Measurements from ENCODE around the gene TNS3. TPM values are rescaled to one million over a fixed set of nuclear protein-coding genes. Genes with fewer than 3 reads are reported as not detected.
"Not testable (repeated sequence)": the region's sequence is repeated elsewhere in the genome, so short reads cannot be mapped to it uniquely, and the experiment has no call there.

TNS3 gene
- total RNA-seq, 1 donor from 2014 or later = 30.3 TPM

DNA sequence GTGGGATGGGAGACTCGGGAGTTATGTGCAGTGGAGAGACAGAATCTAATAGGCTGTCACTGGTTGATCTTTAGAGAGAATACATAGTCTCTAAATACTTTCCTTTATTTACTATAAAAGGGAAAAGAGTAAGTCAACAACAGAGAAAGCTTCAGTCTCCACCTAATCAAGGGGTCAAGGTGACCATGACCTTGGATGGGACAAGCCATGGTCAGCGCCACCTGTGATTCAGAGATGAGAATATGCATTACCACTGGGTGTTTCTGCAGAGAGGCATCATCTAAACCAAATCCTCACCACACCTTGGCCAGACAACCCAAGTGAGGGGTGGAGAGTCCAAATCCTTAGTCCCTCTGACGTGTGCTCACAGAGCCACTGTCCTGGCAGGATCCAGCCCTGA lies 39.9 kb downstream of the TNS3 start:
- TF ChIP-seq, protein P1, sequence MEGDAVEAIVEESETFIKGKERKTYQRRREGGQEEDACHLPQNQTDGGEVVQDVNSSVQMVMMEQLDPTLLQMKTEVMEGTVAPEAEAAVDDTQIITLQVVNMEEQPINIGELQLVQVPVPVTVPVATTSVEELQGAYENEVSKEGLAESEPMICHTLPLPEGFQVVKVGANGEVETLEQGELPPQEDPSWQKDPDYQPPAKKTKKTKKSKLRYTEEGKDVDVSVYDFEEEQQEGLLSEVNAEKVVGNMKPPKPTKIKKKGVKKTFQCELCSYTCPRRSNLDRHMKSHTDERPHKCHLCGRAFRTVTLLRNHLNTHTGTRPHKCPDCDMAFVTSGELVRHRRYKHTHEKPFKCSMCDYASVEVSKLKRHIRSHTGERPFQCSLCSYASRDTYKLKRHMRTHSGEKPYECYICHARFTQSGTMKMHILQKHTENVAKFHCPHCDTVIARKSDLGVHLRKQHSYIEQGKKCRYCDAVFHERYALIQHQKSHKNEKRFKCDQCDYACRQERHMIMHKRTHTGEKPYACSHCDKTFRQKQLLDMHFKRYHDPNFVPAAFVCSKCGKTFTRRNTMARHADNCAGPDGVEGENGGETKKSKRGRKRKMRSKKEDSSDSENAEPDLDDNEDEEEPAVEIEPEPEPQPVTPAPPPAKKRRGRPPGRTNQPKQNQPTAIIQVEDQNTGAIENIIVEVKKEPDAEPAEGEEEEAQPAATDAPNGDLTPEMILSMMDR (IDR thresholded peaks at IDR 0.05) = no peak
- no peak for ATAC-seq (ENCODE audit: low read depth)
- ChIA-PET CTCF (interaction anchor here (0.9 kb wide), 1 partner anchor 97 kb away, joined by 3 read pairs; no protein-coding TSS in a partner anchor), POLR2A (interaction anchor here (0.7 kb wide), 1 partner anchor 352 kb away, joined by 5 read pairs; no protein-coding TSS in a partner anchor)
- Mint-ChIP-seq H3K36me3 (ENCODE audit: low read depth) (peaks cover 5% of the 10 kb centered on the region), H3K9me3 (no peaks in the 10 kb centered on the region), H3K27ac (no peak overlapping the region), H3K4me1 (peaks cover 51% of the 10 kb centered on the region), H3K4me3 (no peak overlapping the region), H3K27me3 (peaks cover 3% of the 10 kb centered on the region)
- no peak for DNase-seq
- intact Hi-C loops (cut with micrococcal nuclease) = loop anchor here (5.0 kb wide), 1 partner anchor 60 kb away; no protein-coding TSS in a partner anchor

DNA sequence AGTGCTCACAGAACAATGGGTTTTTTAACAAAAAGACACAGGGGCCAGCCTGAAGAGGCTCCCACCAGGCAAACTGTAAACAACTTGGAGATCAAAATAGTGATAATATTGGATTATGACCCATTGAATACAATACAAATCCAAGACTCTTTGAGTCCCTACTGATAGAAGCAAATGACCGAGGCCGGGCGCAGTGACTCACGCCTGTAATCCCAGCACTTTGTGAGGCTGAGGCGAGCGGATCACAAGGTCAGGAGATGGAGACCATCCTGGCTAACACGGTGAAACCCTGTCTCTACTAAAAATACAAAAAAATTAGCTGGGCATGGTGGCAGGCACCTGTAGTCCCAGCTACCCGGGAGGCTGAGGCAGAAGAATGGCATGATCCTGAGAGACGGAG lies 40.4 kb downstream of the TNS3 start:
- ATAC-seq (ENCODE audit: low read depth); CTCF ChIA-PET; H3K4me3 Mint-ChIP-seq; H3K36me3 Mint-ChIP-seq (ENCODE audit: low read depth); H3K9me3 Mint-ChIP-seq; H3K27ac Mint-ChIP-seq; DNase-seq; H3K27me3 Mint-ChIP-seq: not testable (repeated sequence)
- intact Hi-C loops (cut with micrococcal nuclease) = loop anchor here (5.0 kb wide), 1 partner anchor 59 kb away; no protein-coding TSS in a partner anchor
- H3K4me1 Mint-ChIP-seq = peaks cover 54% of the 10 kb centered on the region
- POLR2A ChIA-PET = interaction anchor here (0.7 kb wide), 1 partner anchor 353 kb away, joined by 5 read pairs; no protein-coding TSS in a partner anchor

- ChIA-PET POLR2A (no interaction called here), CTCF (no interaction called here)
- Mint-ChIP-seq H3K9me3 (no peaks in the 10 kb centered on the region), H3K27ac (no peak overlapping the region), H3K36me3 (ENCODE audit: low read depth) (peaks cover 3% of the 10 kb centered on the region), H3K4me1 (peaks cover 54% of the 10 kb centered on the region), H3K27me3 (peaks cover 5% of the 10 kb centered on the region), H3K4me3 (peak overlapping the region; percentile 25)
- intact Hi-C loops (cut with micrococcal nuclease) = loop anchor here (5.0 kb wide), 1 partner anchor 58 kb away; no protein-coding TSS in a partner anchor
- ATAC-seq (ENCODE audit: low read depth) = no peak
- DNase-seq = no peak
- TF ChIP-seq, protein P1 (IDR thresholded peaks at IDR 0.05) = no peak
Measured at GRCh38 chr7:47540387-47541350, 41.2 kb downstream of the TNS3 start.

- no peak for ATAC-seq (ENCODE audit: low read depth)
- Mint-ChIP-seq H3K9me3 (no peaks in the 10 kb centered on the region), H3K27ac (no peak overlapping the region), H3K36me3 (ENCODE audit: low read depth) (peaks cover 6% of the 10 kb centered on the region), H3K4me3 (no peak overlapping the region), H3K27me3 (peaks cover 5% of the 10 kb centered on the region), H3K4me1 (peaks cover 56% of the 10 kb centered on the region)
- no peak for DNase-seq
- CTCF ChIA-PET = no interaction called here
- intact Hi-C loops (cut with micrococcal nuclease) = loop anchor here (5.0 kb wide), 1 partner anchor 58 kb away; no protein-coding TSS in a partner anchor
- POLR2A ChIA-PET = no interaction called here
- TF ChIP-seq, protein P1 (IDR thresholded peaks at IDR 0.05) = no peak
Measured at GRCh38 chr7:47540053-47540386, 41.9 kb downstream of the TNS3 start.

GRCh38 chr7:47539398-47540052 lies 42.4 kb downstream of the TNS3 start:
- peaks cover 5% of the 10 kb centered on the region for H3K27me3 Mint-ChIP-seq
- peaks cover 6% of the 10 kb centered on the region for H3K36me3 Mint-ChIP-seq (ENCODE audit: low read depth)
- POLR2A ChIA-PET = no interaction called here
- intact Hi-C loops (cut with micrococcal nuclease) = loop anchor here (5.0 kb wide), 1 partner anchor 57 kb away; no protein-coding TSS in a partner anchor
- no peak for DNase-seq
- H3K27ac Mint-ChIP-seq = no peak overlapping the region
- CTCF ChIA-PET = no interaction called here
- no peaks in the 10 kb centered on the region for H3K9me3 Mint-ChIP-seq
- H3K4me3 Mint-ChIP-seq = no peak overlapping the region
- no peak for ATAC-seq (ENCODE audit: low read depth)
- H3K4me1 Mint-ChIP-seq = peaks cover 52% of the 10 kb centered on the region
- TF ChIP-seq, protein P1 (IDR thresholded peaks at IDR 0.05) = no peak

All from activated B cell treated with CpG ODN at 0.5 μM for 24 hours (primary cell).